Liver (tissue), 3 donors: ENCODE results near the gene PNMA6A.
"Not testable (repeated sequence)": the region's sequence is repeated elsewhere in the genome, so short reads cannot be mapped to it uniquely, and the experiment has no call there.

Experiments
- RAD21 ChIP-seq, 2 donors: IDR thresholded peaks; 2 replicates each; pipeline ENCODE4 v1.6.1; 2016; ENCODE audit warnings: antibody characterized with exemption in 2 of 2, mild to moderate bottlenecking in 2 of 2
- TAF1 ChIP-seq: conservative IDR thresholded peaks from 2 replicates; pipeline ENCODE4 v1.6.1; 2016; ENCODE audit warnings: antibody characterized with exemption, mild to moderate bottlenecking
- TF ChIP-seq, protein P1 (sequence below): fragments of 150-350 bp; IDR thresholded peaks from 2 replicates; pipeline ENCODE4 v1.5.1; 2017; ENCODE audit warnings: improper control_type of control experiment, low read depth, low read length; ENCODE audit not compliant: missing input control
- TF ChIP-seq, protein P2 (sequence below): IDR thresholded peaks from 2 replicates; pipeline ENCODE4 v1.6.1; 2016; ENCODE audit warnings: antibody characterized with exemption
- donor health status: healthy.
- donor health status: healthy.

DNA sequence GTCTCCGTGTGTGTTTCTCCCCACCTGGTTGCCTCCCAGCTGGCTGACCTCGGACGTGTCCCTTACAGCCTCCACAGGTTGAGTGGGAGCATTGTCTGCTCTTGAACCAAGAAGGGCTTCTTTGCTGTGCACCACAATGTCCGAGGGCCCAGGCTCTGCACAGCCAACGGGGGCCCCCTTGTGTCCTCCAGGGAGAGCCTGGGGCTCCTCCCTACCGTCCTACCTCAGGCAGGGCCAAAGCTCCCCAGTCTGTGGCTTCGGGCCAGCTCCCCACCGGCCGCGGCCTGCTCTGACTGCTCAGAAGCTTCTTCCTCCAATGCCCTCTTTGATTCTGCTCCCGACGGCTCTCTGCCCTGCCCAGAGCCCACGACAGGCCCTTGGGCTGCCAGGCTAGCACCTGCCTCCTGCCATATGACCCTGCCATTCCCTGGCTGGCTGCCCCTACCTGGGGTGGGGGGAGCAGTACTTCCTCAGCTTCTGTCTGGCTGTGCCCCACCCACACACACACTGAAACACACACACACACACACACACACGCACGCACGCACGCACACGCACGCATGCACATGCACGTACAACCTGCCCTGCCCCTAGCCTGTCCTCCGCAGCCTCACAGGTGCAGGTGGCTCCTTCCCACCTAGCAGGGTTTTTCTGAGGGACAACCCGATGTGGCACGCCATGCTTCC is 11.1 kb downstream of the PNMA6A start:
- TF ChIP-seq, protein P1, sequence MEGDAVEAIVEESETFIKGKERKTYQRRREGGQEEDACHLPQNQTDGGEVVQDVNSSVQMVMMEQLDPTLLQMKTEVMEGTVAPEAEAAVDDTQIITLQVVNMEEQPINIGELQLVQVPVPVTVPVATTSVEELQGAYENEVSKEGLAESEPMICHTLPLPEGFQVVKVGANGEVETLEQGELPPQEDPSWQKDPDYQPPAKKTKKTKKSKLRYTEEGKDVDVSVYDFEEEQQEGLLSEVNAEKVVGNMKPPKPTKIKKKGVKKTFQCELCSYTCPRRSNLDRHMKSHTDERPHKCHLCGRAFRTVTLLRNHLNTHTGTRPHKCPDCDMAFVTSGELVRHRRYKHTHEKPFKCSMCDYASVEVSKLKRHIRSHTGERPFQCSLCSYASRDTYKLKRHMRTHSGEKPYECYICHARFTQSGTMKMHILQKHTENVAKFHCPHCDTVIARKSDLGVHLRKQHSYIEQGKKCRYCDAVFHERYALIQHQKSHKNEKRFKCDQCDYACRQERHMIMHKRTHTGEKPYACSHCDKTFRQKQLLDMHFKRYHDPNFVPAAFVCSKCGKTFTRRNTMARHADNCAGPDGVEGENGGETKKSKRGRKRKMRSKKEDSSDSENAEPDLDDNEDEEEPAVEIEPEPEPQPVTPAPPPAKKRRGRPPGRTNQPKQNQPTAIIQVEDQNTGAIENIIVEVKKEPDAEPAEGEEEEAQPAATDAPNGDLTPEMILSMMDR, result not testable (repeated sequence)
- TF ChIP-seq, protein P2, sequence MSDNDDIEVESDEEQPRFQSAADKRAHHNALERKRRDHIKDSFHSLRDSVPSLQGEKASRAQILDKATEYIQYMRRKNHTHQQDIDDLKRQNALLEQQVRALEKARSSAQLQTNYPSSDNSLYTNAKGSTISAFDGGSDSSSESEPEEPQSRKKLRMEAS, result not testable (repeated sequence)
- not testable (repeated sequence) for TF ChIP-seq TAF1; RAD21 (IDR thresholded peaks at IDR 0.05)
